KOPT-K1 (cell line): ENCODE data around the gene SH3PXD2A.

Experiments
- H3K27ac ChIP-seq: fragments of 200-600 bp; sonication (generic); 2 replicates; pipeline ENCODE4 v1.5.1; 2016; ENCODE audit warnings: antibody characterized with exemption, mild to moderate bottlenecking, low read depth, low read length; ENCODE audit not compliant: poor library complexity, severe bottlenecking
- H3K36me3 ChIP-seq: fragments of 200-600 bp; sonication (generic); 2 replicates; pipeline ENCODE4 v1.5.1; 2017; ENCODE audit warnings: antibody characterized with exemption, mild to moderate bottlenecking, low read length, moderate library complexity; ENCODE audit not compliant: insufficient read depth
- H3K9me3 ChIP-seq: fragments of 200-600 bp; sonication (generic); 2 replicates; pipeline ENCODE4 v1.5.1; 2017; ENCODE audit warnings: antibody characterized with exemption, low read length, mild to moderate bottlenecking; ENCODE audit not compliant: insufficient read depth, poor library complexity, severe bottlenecking

The SH3PXD2A gene, protein sequence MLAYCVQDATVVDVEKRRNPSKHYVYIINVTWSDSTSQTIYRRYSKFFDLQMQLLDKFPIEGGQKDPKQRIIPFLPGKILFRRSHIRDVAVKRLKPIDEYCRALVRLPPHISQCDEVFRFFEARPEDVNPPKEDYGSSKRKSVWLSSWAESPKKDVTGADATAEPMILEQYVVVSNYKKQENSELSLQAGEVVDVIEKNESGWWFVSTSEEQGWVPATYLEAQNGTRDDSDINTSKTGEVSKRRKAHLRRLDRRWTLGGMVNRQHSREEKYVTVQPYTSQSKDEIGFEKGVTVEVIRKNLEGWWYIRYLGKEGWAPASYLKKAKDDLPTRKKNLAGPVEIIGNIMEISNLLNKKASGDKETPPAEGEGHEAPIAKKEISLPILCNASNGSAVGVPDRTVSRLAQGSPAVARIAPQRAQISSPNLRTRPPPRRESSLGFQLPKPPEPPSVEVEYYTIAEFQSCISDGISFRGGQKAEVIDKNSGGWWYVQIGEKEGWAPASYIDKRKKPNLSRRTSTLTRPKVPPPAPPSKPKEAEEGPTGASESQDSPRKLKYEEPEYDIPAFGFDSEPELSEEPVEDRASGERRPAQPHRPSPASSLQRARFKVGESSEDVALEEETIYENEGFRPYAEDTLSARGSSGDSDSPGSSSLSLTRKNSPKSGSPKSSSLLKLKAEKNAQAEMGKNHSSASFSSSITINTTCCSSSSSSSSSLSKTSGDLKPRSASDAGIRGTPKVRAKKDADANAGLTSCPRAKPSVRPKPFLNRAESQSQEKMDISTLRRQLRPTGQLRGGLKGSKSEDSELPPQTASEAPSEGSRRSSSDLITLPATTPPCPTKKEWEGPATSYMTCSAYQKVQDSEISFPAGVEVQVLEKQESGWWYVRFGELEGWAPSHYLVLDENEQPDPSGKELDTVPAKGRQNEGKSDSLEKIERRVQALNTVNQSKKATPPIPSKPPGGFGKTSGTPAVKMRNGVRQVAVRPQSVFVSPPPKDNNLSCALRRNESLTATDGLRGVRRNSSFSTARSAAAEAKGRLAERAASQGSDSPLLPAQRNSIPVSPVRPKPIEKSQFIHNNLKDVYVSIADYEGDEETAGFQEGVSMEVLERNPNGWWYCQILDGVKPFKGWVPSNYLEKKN

DNA sequence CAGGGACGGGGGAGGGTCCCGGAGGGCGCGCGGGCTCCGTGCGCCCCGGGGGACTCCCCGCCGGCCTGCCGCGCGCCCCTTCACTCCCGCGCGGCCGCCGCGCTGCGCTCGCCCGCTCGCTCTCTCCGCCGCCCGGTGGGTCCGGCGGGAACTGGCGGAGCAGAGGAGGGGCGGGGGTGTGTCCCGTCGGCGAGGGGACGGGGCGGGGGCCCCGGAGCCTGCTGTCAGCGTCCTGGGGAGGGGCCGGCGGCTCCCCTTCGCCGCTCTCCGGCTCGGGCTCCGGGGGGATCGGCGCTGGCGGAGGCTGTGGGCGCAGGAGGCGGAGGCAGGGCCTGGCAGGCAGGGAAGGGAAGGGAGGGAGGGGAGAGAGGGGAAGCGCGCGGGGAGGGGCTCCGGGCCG, at the start of gene SH3PXD2A:
TSS of gene SH3PXD2A (minus strand) at position 153 of the 400 bp plus-strand sequence. CDS start 310 bp downstream, outside the sequence.
- Histone ChIP-seq H3K9me3 (no peaks in the 10 kb centered on the region), H3K27ac (no peak within 1 kb of the TSS), H3K36me3 (no peaks in the 10 kb centered on the region)

DNA sequence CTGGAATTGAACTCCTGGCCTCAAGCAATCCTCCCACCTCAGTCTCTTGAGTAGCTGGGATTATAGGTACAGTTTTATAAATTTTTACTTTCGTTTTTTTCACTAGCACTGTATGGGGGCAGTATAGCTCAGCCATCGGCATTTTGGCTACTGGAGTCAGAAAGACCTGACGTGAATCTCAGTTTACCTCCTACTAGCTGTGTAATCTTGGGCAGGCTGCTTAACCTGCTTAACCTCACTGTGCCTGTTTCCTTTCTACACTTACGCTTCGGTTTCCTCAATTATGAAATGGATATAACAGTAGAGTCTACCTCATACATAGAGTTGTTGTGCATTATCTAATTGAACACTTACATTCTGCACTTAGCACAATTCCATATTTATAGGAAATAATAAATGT, 45.9 kb upstream of the SH3PXD2A start:
- Histone ChIP-seq H3K27ac (no peak overlapping the region), H3K36me3 (peaks cover 81% of the 10 kb centered on the region)

DNA sequence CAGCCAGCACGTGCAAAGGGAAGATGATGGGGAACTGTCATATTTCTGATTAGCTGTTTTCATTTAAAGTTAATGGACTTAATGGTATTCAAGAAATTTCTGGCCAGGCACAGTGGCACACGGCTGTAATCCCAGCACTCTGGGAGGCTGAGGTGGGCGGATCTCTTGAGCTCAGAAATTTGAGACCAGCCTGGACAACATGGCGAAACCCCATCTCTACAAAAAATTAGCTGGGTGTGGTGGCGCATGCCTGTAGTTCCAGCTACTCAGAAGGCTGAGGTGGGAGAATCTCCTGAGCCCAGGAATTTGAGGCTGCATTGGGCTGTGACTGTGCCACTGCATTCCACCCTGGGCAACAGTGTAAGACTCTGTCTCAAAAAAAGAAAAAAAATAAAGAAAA, 43.9 kb upstream of the SH3PXD2A start:
- H3K27ac ChIP-seq, result no peak overlapping the region
- peaks cover 85% of the 10 kb centered on the region for H3K36me3 ChIP-seq
- H3K9me3 ChIP-seq, result no peaks in the 10 kb centered on the region

More for the DNA sequence above, 45.9 kb upstream of the SH3PXD2A start:
- no peaks in the 10 kb centered on the region for H3K9me3 ChIP-seq

DNA sequence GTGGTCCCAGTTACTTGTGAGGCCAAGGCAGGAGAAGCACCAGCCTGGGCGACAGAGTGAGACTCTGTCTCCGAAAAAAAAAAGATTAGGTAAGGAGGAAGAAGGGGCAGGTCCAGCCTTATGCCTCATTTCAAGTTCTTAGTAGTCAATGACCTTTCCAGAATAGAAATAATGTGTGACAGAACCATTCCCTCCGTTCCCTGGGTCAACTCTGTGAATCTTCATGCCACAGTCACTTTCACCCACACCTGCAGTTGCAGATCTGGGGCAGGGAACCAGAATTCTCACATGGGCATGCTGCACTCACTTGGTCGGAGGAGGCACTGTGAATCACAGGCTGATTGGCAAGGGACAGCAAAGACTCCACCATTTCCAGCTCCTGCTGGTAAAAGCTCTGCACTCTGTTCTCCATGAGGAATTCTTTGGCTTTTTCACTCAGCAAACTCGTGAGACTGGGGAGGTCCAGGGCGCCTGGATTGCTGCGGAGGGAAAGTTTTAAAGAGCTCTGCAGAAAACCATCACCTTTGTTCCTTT, 41.9 kb upstream of the SH3PXD2A start:
- peaks cover 81% of the 10 kb centered on the region for H3K36me3 ChIP-seq
- no peak overlapping the region for H3K27ac ChIP-seq
- H3K9me3 ChIP-seq, result no peaks in the 10 kb centered on the region

DNA sequence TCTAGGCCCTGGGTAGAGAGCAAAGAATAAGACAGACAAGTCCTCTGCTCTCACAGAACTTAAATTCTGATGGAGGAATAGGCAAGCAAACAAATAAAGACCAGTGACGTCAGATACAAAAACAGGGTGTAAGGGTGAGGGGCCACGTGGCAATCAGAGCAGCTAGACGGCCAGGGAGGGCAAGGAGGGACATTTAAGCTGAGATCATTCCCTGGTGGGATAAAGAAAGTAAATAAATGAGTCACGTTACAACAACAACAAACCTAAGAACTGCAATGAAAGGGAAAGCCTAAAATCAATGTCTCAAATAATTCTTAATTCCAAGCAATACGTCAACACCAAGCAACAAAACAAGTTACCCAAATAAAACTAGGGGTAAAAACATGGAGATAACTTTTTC, 40.8 kb upstream of the SH3PXD2A start:
- H3K9me3 ChIP-seq, result no peaks in the 10 kb centered on the region
- H3K36me3 ChIP-seq, result peaks cover 80% of the 10 kb centered on the region
- no peak overlapping the region for H3K27ac ChIP-seq

DNA sequence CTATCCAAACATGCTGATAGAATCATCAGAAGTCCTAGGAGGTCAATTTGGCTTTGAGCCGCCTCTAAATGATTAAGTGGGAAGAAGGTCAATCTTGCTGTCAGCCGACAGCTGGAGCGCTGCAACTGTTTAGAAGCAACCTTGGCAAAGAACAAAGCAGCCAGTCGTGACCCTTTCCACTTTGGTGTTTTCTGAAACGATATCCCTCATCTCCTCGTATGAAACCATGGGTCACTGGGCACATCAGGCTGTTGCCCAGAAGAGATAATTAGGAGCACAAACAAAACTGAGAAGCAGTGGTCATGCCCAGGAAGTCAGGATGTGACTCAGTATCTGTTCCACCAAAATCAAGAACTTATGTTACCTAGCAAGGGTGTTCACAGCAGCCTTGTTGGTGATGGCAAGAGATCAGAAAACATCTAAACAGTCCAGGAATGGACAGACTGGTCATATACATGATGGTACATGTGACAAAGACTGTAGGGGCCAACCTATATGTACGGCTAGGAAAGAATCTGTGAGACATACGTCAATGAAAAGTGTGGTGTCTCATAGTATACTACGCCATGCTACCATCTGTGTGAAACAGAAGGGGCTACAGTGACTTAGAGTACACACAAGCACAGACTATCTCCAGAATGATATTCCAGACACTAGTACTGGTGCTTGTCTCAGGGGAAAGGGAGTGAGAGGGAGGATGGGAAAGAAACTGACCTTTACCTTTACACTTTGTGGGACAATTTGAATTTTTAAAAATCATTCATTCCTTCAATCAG, 40.2 kb upstream of the SH3PXD2A start:
- H3K9me3 ChIP-seq, result no peaks in the 10 kb centered on the region
- H3K27ac ChIP-seq, result no peak overlapping the region
- peaks cover 80% of the 10 kb centered on the region for H3K36me3 ChIP-seq

DNA sequence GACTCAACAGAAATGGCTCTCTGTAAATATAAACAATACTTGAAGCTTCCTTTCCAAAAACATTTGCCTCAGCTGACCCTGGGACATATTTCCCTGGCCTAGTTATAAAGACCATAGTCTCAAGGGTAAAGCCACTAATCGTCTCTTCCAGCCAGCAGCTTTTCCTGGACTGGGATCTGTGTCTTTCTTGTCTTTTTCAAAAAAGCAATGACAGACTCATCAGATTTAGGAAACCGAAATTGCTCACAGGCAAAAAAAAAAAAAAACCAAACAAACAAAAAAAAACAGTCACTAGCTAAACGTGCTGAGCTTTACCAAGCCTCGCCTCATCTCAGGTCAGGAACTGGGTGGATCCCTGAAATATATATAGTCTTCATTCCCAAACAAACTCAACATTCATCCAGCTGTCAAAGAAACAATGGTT, 39.1 kb upstream of the SH3PXD2A start:
- no peak overlapping the region for H3K27ac ChIP-seq
- peaks cover 82% of the 10 kb centered on the region for H3K36me3 ChIP-seq

DNA sequence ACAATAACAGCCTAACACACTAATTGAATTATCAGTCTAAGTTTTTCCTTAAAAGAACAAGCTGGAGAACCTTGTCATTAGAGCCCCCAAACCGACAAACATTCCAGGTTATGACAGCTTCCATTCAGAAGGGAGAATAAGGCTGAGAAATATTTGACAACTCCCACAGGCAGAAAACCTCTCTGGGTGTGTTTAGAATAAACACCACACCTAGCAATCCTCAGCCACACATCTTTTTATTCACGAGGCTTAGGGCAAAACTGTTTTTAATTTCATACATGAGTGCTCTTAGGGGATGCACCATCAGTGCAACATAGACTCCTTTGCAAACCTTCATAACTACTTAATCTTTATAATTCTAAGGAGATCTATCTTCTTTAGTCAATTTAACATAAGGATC, 38.4 kb upstream of the SH3PXD2A start:
- Histone ChIP-seq H3K27ac (no peak overlapping the region), H3K9me3 (no peaks in the 10 kb centered on the region), H3K36me3 (peaks cover 78% of the 10 kb centered on the region)

More for the DNA sequence above, 39.1 kb upstream of the SH3PXD2A start:
- no peaks in the 10 kb centered on the region for H3K9me3 ChIP-seq

DNA sequence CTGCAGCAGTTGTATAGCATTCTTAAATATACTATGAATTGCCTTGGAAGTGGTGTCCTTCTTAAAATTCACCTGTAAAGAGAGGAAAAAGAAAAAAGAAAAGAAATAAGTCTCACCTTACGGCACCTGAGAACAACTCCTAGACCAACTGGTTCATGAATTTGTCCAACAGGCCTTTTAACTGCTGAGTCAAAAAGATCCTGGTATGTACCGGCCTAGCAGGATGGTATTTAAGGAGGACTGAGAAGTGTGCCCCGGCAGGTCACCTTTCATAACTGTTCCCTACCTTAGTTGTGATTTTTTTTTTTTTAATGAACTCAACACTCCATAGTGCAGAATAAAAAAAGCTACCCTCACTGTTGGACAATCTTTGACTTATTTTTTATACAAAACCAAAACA, 36.8 kb upstream of the SH3PXD2A start:
- Histone ChIP-seq H3K36me3 (peaks cover 77% of the 10 kb centered on the region), H3K27ac (no peak overlapping the region), H3K9me3 (no peaks in the 10 kb centered on the region)

DNA sequence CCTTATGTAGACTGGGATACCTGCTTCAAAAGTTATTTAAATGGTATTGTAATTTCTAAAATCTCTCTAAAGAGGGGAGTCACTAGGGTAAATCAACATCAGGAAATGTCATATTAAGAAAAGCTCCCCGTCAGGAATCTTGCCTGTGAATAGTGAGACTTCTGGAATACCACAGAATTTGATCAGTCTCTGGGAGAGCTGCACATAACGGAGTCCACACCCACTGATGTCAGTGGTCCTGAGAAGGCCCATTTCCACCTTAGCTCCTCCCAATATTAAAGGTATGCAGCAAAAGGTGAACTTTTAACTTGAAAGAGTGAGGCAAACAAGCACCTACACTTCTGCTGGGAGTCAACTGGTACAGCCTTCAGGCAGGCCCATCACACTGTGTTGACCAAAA, 35.3 kb upstream of the SH3PXD2A start:
- H3K36me3 ChIP-seq, result peaks cover 70% of the 10 kb centered on the region
- peak overlapping the region; percentile 19 for H3K27ac ChIP-seq

DNA sequence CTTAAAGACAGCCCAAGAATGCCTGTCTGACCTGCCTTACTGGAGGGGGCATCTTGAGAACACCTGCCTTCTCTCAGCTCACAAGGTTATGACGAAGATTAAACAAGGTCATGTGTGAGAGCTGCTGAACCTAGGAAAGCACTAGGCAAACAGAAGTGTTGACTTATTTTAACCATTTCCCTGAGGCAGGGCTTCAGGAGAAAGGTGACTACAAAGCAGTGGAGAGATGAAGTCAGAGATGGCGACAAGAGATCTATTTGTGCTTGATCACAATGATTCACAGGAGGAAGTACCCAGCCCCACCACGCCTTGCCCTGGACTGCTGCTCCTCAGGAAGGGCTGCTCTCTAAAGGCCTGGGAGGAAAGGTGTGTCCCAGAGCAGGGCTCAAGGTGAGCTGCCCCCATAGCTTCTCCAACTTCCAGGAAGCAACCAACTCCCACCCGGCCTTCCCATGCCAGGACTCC, 34.9 kb upstream of the SH3PXD2A start:
- Histone ChIP-seq H3K27ac (peak overlapping the region; percentile 19), H3K9me3 (no peaks in the 10 kb centered on the region), H3K36me3 (peaks cover 67% of the 10 kb centered on the region)

More for the DNA sequence above, 35.3 kb upstream of the SH3PXD2A start:
- H3K9me3 ChIP-seq, result no peaks in the 10 kb centered on the region

DNA sequence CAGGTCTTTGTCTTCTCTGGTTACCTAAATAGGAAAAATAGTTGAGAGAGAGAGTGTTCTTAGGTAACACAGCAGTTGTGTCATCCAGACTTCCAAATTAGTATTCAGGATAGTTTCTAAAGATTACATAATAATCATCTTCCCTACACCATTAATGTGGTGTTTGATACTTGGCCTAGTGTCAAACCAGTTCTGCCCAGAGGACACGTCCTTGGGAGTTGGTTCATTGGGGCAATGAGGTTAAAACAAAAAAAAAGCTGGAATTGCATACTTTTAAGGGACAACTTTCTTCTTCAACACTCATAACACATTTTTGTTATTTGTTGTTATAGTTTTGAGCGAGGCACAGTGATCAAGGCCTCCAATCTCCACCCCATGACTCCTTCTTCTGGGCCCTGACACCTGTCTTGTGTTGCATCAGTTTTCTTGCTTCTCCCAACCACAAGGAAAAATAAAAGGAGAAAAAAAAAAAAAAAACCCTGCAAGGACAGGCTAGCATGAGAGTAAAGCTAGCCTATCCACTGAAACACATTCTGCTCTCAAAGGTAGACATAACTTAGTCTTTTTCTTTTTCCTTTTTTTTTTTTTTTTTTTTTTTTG, 33.8 kb upstream of the SH3PXD2A start:
- Histone ChIP-seq H3K9me3 (no peaks in the 10 kb centered on the region), H3K36me3 (peaks cover 76% of the 10 kb centered on the region), H3K27ac (no peak overlapping the region)

DNA sequence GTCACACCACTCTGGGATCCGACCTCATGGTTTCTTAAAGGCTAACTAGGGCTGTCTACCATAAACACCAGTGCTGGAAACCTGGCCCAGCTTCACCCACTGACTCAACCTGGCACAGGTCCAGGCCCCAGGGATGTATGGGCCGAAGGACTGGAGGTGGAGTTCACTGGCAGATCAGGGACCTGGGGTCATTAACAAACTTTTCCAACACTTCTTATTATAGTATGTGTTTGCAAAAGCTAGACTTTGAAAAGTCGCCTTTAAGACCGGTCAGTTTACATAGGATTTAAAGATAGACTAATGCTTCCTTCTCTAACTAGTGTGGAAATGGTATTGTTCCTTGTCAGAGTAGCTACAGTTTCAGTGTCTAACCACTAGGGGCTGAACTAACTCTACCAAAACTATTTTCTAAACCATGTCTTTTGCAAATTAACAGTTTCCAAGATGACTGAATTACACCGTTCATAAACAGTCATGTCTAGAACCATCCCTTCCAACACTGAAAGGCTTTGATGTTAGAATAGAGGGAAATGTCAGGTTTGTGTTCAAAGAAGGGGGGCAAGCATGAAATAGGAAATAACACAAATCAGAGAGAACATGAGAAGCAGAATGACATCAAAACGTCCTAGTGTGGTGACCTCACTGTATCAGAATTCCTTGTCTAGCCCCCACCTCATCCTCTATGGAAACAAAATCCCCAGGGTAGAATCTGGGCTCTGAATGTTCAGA, 32.9 kb upstream of the SH3PXD2A start:
- Histone ChIP-seq H3K9me3 (no peaks in the 10 kb centered on the region), H3K36me3 (peaks cover 78% of the 10 kb centered on the region), H3K27ac (no peak overlapping the region)
